A549 (cell line): ENCODE results near the gene PSRC1. TPM values are rescaled to one million over a fixed set of nuclear protein-coding genes. Genes with fewer than 3 reads are reported as not detected.

Experiments
- ATAC-seq, 2 experiments: fragments of 200-7000 bp in 1 of 2; fragments of >200 bp in 1 of 2; cut with Nextera tagmentation in 1 of 2; cut with Tn5 transposase in 1 of 2; 3 replicates each; pipeline versions ENCODE4 v1.8.0 to v1.9.1; 2018 to 2020; ENCODE audit warnings: mild to moderate bottlenecking in 1 of 2, moderate library complexity in 1 of 2
- CTCF ChIA-PET: fragments of 300-600 bp; sonication (Branson Sonifier 250); formaldehyde crosslinking; extraction: SDS; loops from one replicate; lab custom pipeline; 2021; ENCODE audit warnings: antibody characterized with exemption, inconsistent platforms; lab: Yijun Ruan, JAX
- POLR2A ChIA-PET: fragments of 350-600 bp; formaldehyde crosslinking; extraction: SDS; loops from one replicate; lab custom pipeline; 2021; ENCODE audit warnings: antibody characterized with exemption, inconsistent platforms; lab: Yijun Ruan, JAX
- DNase-seq, 2 experiments: peaks; one replicate each; pipeline versions ENCODE4 v3.0.0 to v3.0.0-alpha.2; 2011 to 2016; ENCODE audit warnings: low read depth in 1 of 2, low spot score in 1 of 2
- FAIRE-seq: peaks from 2 replicates; lab custom pipeline; 2011; peaks lifted over from hg19 to GRCh38; lab: Jason Lieb, UNC
- H3K27ac ChIP-seq, 2 experiments: fragments of >200 bp; sonication (Bioruptor Twin); formaldehyde crosslinking; 3 replicates each; pipeline ENCODE4 v1.5.1; 2016 to 2017
- H3K4me1 ChIP-seq: fragments of >200 bp; sonication (Bioruptor Twin); formaldehyde crosslinking; 3 replicates; pipeline ENCODE4 v1.6.1; 2016
- H3K4me2 ChIP-seq: fragments of >200 bp; sonication (Bioruptor Twin); formaldehyde crosslinking; 3 replicates; pipeline ENCODE4 v1.6.1; 2016
- H3K4me3 ChIP-seq: fragments of >200 bp; sonication (Bioruptor Twin); formaldehyde crosslinking; 3 replicates; pipeline ENCODE4 v1.5.1; 2016
- H3K9me3 ChIP-seq: fragments of >200 bp; sonication (Bioruptor Twin); formaldehyde crosslinking; 3 replicates; pipeline ENCODE4 v1.6.1; 2016
- E2F6 ChIP-seq: IDR thresholded peaks from 2 replicates; pipeline ENCODE4 v1.6.1; 2012; ENCODE audit warnings: low read depth, borderline replicate concordance
- FOXS1 ChIP-seq: fragments of 250-450 bp; sonication (Bioruptor Pico); IDR thresholded peaks from 2 replicates; pipeline ENCODE4 v1.5.0; 2020; ENCODE audit warnings: mild to moderate bottlenecking, moderate library complexity
- HDAC2 ChIP-seq: fragments of 200-600 bp; sonication (generic); IDR thresholded peaks from 2 replicates; pipeline ENCODE4 v1.6.1; 2016
- HEYL ChIP-seq: fragments of 250-450 bp; sonication (Bioruptor Pico); IDR thresholded peaks from 2 replicates; pipeline ENCODE4 v1.8.0; 2021; ENCODE audit warnings: mild to moderate bottlenecking, moderate library complexity
- HMGXB4 ChIP-seq: fragments of 250-450 bp; sonication (Bioruptor Pico); IDR thresholded peaks from 2 replicates; pipeline ENCODE4 v1.5.0; 2021; ENCODE audit warnings: mild to moderate bottlenecking, moderate library complexity, borderline replicate concordance
- HOXB13 ChIP-seq: fragments of 250-450 bp; sonication (Bioruptor Pico); IDR thresholded peaks from 2 replicates; pipeline ENCODE4 v1.5.0; 2020; ENCODE audit warnings: low read depth, mild to moderate bottlenecking, moderate library complexity
- HOXB5 ChIP-seq: fragments of 250-450 bp; sonication (Bioruptor Pico); IDR thresholded peaks from 2 replicates; pipeline ENCODE4 v1.5.0; 2020; ENCODE audit warnings: mild to moderate bottlenecking, moderate library complexity
- JUNB ChIP-seq: fragments of >200 bp; sonication (Bioruptor Twin); formaldehyde crosslinking; IDR thresholded peaks from 2 replicates; pipeline ENCODE4 v1.6.1; 2016
- NPAS2 ChIP-seq: fragments of 250-450 bp; sonication (Bioruptor Pico); IDR thresholded peaks from 2 replicates; pipeline ENCODE4 v1.8.0; 2022; ENCODE audit warnings: mild to moderate bottlenecking, moderate library complexity, borderline replicate concordance
- NR3C1 ChIP-seq: fragments of >200 bp; sonication (Bioruptor Twin); formaldehyde crosslinking; IDR thresholded peaks from 3 replicates; pipeline ENCODE4 v1.6.1; 2017
- POLR2AphosphoS2 ChIP-seq: conservative IDR thresholded peaks from 2 replicates; pipeline ENCODE4 v1.6.1; 2012; ENCODE audit warnings: low read length, improper control_type of control experiment, inconsistent platforms
- RARB ChIP-seq: fragments of 250-450 bp; sonication (Bioruptor Pico); IDR thresholded peaks from 2 replicates; pipeline ENCODE4 v1.8.0; 2021; ENCODE audit warnings: mild to moderate bottlenecking, moderate library complexity
- REST ChIP-seq: fragments of 200-600 bp; sonication (generic); IDR thresholded peaks from 2 replicates; pipeline ENCODE4 v1.6.1; 2016; ENCODE audit warnings: antibody characterized with exemption, mild to moderate bottlenecking, moderate library complexity
- RFX5 ChIP-seq: fragments of 450-650 bp; IDR thresholded peaks from 2 replicates; pipeline ENCODE4 v1.7.1; 2014; ENCODE audit warnings: antibody characterized with exemption, mild to moderate bottlenecking, moderate library complexity
- SMC3 ChIP-seq: fragments of >200 bp; sonication (Bioruptor Twin); formaldehyde crosslinking; IDR thresholded peaks from 3 replicates; pipeline ENCODE4 v1.6.1; 2018; ENCODE audit warnings: inconsistent platforms
- SREBF2 ChIP-seq: fragments of 450-650 bp; IDR thresholded peaks from 2 replicates; pipeline ENCODE4 v1.6.1; 2014; ENCODE audit warnings: mild to moderate bottlenecking, moderate library complexity
- WGBS: methylation state at CpG from one replicate; pipeline ENCODE4 v1.1.6; 2017; ENCODE audit errors: missing lambda C conversion rate; 5-methylcytosine and 5-hydroxymethylcytosine counted together
- polyA plus RNA-seq, 4 experiments: library from polyadenylated mRNA; depleted of rRNA in 3 of 4; stranded (reverse); fragments of >200 nt; fragmentation: RNase III in 1 of 4; extraction: RNeasy Plus Mini Kit Qiagen cat#74134 plus additional on column Dnase treatment in 1 of 4; gene quantifications; 2 replicates in 3 of 4; 3 replicates in 1 of 4; pipeline ENCODE4 v1.2.3, GENCODE V29; 2011 to 2017
- TF ChIP-seq, protein P1 (sequence below): fragments of 250-450 bp; sonication (Bioruptor Pico); IDR thresholded peaks from 2 replicates; pipeline ENCODE4 v1.5.0; 2020; ENCODE audit warnings: low read depth, mild to moderate bottlenecking, moderate library complexity

The PSRC1 gene
- polyA plus RNA-seq, 2 of the 4 experiments (the other 2 are of a cell fraction): 15.3 to 21.5 TPM

DNA sequence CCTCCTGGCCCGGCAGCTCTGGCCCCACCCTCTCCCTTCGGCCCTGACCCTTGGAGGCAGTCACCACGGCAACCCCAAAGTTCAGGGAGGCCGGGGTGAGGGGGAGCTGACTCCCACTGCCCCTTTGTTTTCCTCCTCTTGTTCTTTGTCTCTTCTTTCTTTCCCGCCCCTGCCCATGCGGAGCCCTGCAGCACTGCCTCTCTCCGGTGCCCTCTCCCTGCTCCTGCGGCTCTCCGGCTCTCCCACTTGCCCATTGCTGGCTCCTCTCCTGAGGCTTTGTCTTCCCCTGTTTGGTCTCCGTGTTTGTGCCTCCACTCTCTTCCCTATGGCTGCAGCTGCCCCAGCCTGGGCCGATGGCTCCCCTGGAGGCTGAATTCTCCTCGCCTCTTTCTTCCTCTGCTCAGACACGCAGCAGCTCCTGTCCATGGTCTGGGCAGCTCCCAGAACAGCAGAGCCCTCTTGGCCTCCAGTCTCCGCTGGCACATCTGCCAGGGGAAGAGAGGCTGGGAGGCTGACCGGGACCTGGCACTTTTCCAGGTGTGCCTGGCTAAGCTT is 27.8 kb downstream of the PSRC1 start (continued):
- TF ChIP-seq, protein P1, sequence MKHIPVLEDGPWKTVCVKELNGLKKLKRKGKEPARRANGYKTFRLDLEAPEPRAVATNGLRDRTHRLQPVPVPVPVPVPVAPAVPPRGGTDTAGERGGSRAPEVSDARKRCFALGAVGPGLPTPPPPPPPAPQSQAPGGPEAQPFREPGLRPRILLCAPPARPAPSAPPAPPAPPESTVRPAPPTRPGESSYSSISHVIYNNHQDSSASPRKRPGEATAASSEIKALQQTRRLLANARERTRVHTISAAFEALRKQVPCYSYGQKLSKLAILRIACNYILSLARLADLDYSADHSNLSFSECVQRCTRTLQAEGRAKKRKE (CRISPR knock-in tag): no peak
- TF ChIP-seq REST: no peak
- TF ChIP-seq NR3C1: no peak
- TF ChIP-seq RFX5: no peak
- no peak for TF ChIP-seq HEYL (CRISPR knock-in tag)
- TF ChIP-seq HOXB5 (CRISPR knock-in tag): no peak
- no peak for TF ChIP-seq E2F6

DNA sequence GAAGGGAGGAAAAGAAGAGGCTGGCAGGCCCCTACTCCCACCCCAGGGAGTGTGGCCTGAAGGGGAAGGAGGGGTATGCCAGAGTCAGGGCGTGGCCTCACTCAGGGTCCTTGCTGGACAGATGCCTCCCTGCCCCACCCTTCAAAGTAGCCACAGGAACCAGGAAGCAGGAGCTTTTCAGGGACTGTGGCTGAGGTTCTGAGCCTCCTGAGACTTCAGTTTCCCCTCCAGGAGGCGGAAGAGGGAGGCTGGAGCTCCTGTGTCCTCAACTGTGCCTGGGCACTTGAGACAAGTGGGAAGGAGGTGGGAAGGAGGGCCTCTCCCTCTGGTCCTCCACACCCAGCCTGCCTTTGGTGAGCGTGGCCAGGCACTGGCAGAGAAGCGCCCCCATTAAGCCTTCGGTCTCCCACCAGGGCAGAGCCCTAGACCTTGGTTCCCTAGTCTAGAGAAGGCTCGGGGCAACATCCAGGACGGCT is 28.3 kb downstream of the PSRC1 start:
- ChIA-PET POLR2A (no interaction called here), CTCF (interaction anchor here (0.6 to 4.6 kb wide), 6 partner anchors 9 to 278 kb away, joined by 3 to 29 read pairs (median 4); partner anchors contain the start of gene SORT1)
- DNase-seq (peak in 1 of 2 experiments; percentile 22), ATAC-seq (peak in 1 of 2 experiments; percentile 23; a peak in 1 of 6 replicates)
- H3K27ac ChIP-seq: peak overlapping the region in 1 of 2 experiments; percentile 69; a peak in 3 of 6 replicates
- WGBS: 89% methylated on average over 5 of the region's 7 CpGs
- no peak overlapping the region for H3K4me3 ChIP-seq
- H3K4me1 ChIP-seq: peaks cover 15% of the 10 kb centered on the region
- peak overlapping the region; percentile 53 for H3K4me2 ChIP-seq
- TF ChIP-seq SREBF2 (no peak), HMGXB4 (CRISPR knock-in tag) (no peak), JUNB (no peak), SMC3 (no peak), POLR2AphosphoS2 (no peak), FOXS1 (CRISPR knock-in tag) (no peak), HDAC2 (no peak), RARB (CRISPR knock-in tag) (no peak), NPAS2 (CRISPR knock-in tag) (no peak), HOXB13 (CRISPR knock-in tag) (no peak)
- TF ChIP-seq, protein P1 (CRISPR knock-in tag): no peak
- TF ChIP-seq, all 56 proteins: peak for 0
- FAIRE-seq: no peak
- H3K9me3 ChIP-seq: no peaks in the 10 kb centered on the region
